Measurements from ENCODE around the gene SH3YL1. TPM values are rescaled to one million over a fixed set of nuclear protein-coding genes. Genes with fewer than 3 reads are reported as not detected.

SH3YL1 gene
- total and polyA plus RNA-seq, 7 donors, result 17.4 to 119 (median 33.5) TPM

- H3K27me3 ChIP-seq, result peaks cover 16 to 45% (median 29%) of the 10 kb centered on the region in 3 donors
- 49 to 81% methylated on average over 6 of the region's 6 CpGs for WGBS, 2 donors
- DNase-seq, result no peak
- no peaks in the 10 kb centered on the region for H3K9me3 ChIP-seq
- peaks cover 0 to 34% (median 32%) of the 10 kb centered on the region in 4 donors for H3K4me1 ChIP-seq
- intact Hi-C loops (cut with DNase I), result loop anchor here (5.0 kb wide), 1 partner anchor 39 kb away; no protein-coding TSS in a partner anchor
- H3K4me3 ChIP-seq, result no peak overlapping the region
- TF ChIP-seq POLR2A (IDR thresholded peaks at IDR 0.05), result no peak
- TF ChIP-seq CTCF (IDR thresholded peaks at IDR 0.05), result no peak
- no peak for TF ChIP-seq POLR2AphosphoS5 (IDR thresholded peaks at IDR 0.05)
- no peak for TF ChIP-seq EP300 (IDR thresholded peaks at IDR 0.05)
- peaks cover 0 to 23% (median 6%) of the 10 kb centered on the region in 4 donors for H3K36me3 ChIP-seq
- no peak overlapping the region for H3K27ac ChIP-seq
These were observed 22.2 kb upstream of the SH3YL1 start for GRCh38 chr2:286035-286434.

- Histone ChIP-seq H3K36me3 (peaks cover 0 to 28% (median 8%) of the 10 kb centered on the region in 4 donors), H3K4me3 (no peak overlapping the region), H3K4me1 (peaks cover 0 to 34% (median 32%) of the 10 kb centered on the region in 4 donors), H3K27ac (no peak overlapping the region), H3K27me3 (peaks cover 16 to 40% (median 29%) of the 10 kb centered on the region in 3 donors), H3K9me3 (no peaks in the 10 kb centered on the region)
- TF ChIP-seq CTCF (IDR thresholded peaks at IDR 0.05), result no peak
- no peak for TF ChIP-seq POLR2AphosphoS5 (IDR thresholded peaks at IDR 0.05)
- TF ChIP-seq EP300 (IDR thresholded peaks at IDR 0.05), result no peak
- no peak for TF ChIP-seq POLR2A (IDR thresholded peaks at IDR 0.05)
- intact Hi-C loops (cut with DNase I), result loop anchor here (5.0 kb wide), 1 partner anchor 38 kb away; no protein-coding TSS in a partner anchor
- WGBS, 2 donors, result 68 to 81% methylated on average over 1 of the region's 1 CpG
- DNase-seq, result no peak
These were observed 21.7 kb upstream of the SH3YL1 start for GRCh38 chr2:285531-285930.

GRCh38 chr2:284896-285492 is 21.2 kb upstream of the SH3YL1 start:
- 22 to 75% methylated on average over 13 of the region's 13 CpGs for WGBS, 2 donors
- TF ChIP-seq EP300 (IDR thresholded peaks at IDR 0.05) (no peak), POLR2A (IDR thresholded peaks at IDR 0.05) (no peak), CTCF (IDR thresholded peaks at IDR 0.05) (no peak), POLR2AphosphoS5 (IDR thresholded peaks at IDR 0.05) (no peak)
- no peak overlapping the region for H3K27ac ChIP-seq
- H3K27me3 ChIP-seq, result peaks cover 16 to 36% (median 29%) of the 10 kb centered on the region in 3 donors
- H3K36me3 ChIP-seq, result peaks cover 0 to 33% (median 8%) of the 10 kb centered on the region in 4 donors
- intact Hi-C loops (cut with DNase I), result loop anchor here (5.0 kb wide), 1 partner anchor 38 kb away; no protein-coding TSS in a partner anchor
- DNase-seq, result no peak
- no peak overlapping the region for H3K4me3 ChIP-seq
- no peaks in the 10 kb centered on the region for H3K9me3 ChIP-seq
- H3K4me1 ChIP-seq, result peaks cover 0 to 32% (median 31%) of the 10 kb centered on the region in 4 donors

GRCh38 chr2:283996-284794 is 20.4 kb upstream of the SH3YL1 start:
- Histone ChIP-seq H3K27me3 (peaks cover 8 to 28% (median 23%) of the 10 kb centered on the region in 3 donors), H3K4me1 (peaks cover 0 to 24% (median 24%) of the 10 kb centered on the region in 4 donors), H3K4me3 (no peak overlapping the region), H3K36me3 (peaks cover 0 to 41% (median 8%) of the 10 kb centered on the region in 4 donors), H3K27ac (no peak overlapping the region), H3K9me3 (no peaks in the 10 kb centered on the region)
- 90 to 93% methylated on average over 4 of the region's 4 CpGs for WGBS, 2 donors
- TF ChIP-seq POLR2A (IDR thresholded peaks at IDR 0.05) (no peak), CTCF (IDR thresholded peaks at IDR 0.05) (no peak), POLR2AphosphoS5 (IDR thresholded peaks at IDR 0.05) (no peak), EP300 (IDR thresholded peaks at IDR 0.05) (no peak)
- intact Hi-C loops (cut with DNase I), result no loop called here
- DNase-seq, result no peak
